H1 (cell line): ENCODE results near the gene PTPRC. TPM values are rescaled to one million over a fixed set of nuclear protein-coding genes. Genes with fewer than 3 reads are reported as not detected.

Experiments used
- CTCF ChIA-PET: fragments of 300-600 bp; sonication (Branson Sonifier 250); formaldehyde crosslinking; loops from one replicate; lab custom pipeline; 2021; ENCODE audit not compliant: partially characterized antibody; lab: Charles Lee
- POLR2A ChIA-PET: fragments of 300-600 bp; sonication (Branson Sonifier 250); formaldehyde crosslinking; loops from one replicate; lab custom pipeline; 2021; ENCODE audit warnings: inconsistent platforms; ENCODE audit not compliant: partially characterized antibody; lab: Charles Lee
- DNase-seq, 2 experiments: peaks; one replicate each; pipeline versions ENCODE4 v3.0.0 to v3.0.0-alpha.2; 2010 to 2022; ENCODE audit warnings: low spot score in 2 of 2, low read depth in 1 of 2, mixed read lengths in 1 of 2
- FAIRE-seq: peaks from 2 replicates; lab custom pipeline; 2011; peaks lifted over from hg19 to GRCh38; lab: Jason Lieb, UNC
- H2AFZ ChIP-seq: 2 replicates; pipeline ENCODE4 v1.8.1; 2012; ENCODE audit warnings: low read length, inconsistent platforms
- H2AK5ac ChIP-seq: 2 replicates; pipeline ENCODE4 v1.6.1; 2013; ENCODE audit warnings: low read depth, low read length
- H2BK120ac ChIP-seq: replicated peaks from 2 replicates; pipeline ENCODE3; 2013; ENCODE audit warnings: low read depth, low read length, inconsistent platforms
- H2BK12ac ChIP-seq: 2 replicates; pipeline ENCODE4 v1.6.1; 2013; ENCODE audit warnings: low read depth, low read length
- H2BK15ac ChIP-seq: 2 replicates; pipeline ENCODE4 v1.6.1; 2013; ENCODE audit warnings: low read length
- H2BK20ac ChIP-seq: 2 replicates; pipeline ENCODE4 v1.6.1; 2013; ENCODE audit warnings: low read length
- H2BK5ac ChIP-seq: 2 replicates; pipeline ENCODE4 v1.6.1; 2013; ENCODE audit warnings: low read depth, low read length
- H3K14ac ChIP-seq: 2 replicates; pipeline ENCODE4 v1.6.1; 2013; ENCODE audit warnings: inconsistent platforms; ENCODE audit not compliant: insufficient read length
- H3K18ac ChIP-seq: 2 replicates; pipeline ENCODE4 v1.6.1; 2013; ENCODE audit warnings: low read length; ENCODE audit errors: extremely low read depth
- H3K23ac ChIP-seq: 2 replicates; pipeline ENCODE4 v1.6.1; 2013; ENCODE audit warnings: inconsistent platforms; ENCODE audit not compliant: insufficient read length
- H3K23me2 ChIP-seq: 2 replicates; pipeline ENCODE4 v1.6.1; 2013; ENCODE audit warnings: low read depth, low read length
- H3K27ac ChIP-seq: 2 replicates; pipeline ENCODE4 v1.6.1; 2011; ENCODE audit warnings: low read depth, low read length, inconsistent platforms
- H3K27me3 ChIP-seq, 4 experiments: replicated peaks in 1 of 4; 1 replicate in 1 of 4; 2 replicates in 3 of 4; pipeline versions ENCODE4 v1.6.1 to v1.8.1; 2011 to 2013; ENCODE audit warnings: low read length in 3 of 4, mild to moderate bottlenecking in 3 of 4, inconsistent platforms in 2 of 4, mixed read lengths in 2 of 4, moderate library complexity in 1 of 4; ENCODE audit not compliant: control insufficient read depth in 3 of 4, insufficient read depth in 3 of 4; ENCODE audit errors: extremely low read depth in 1 of 4
- H3K36me3 ChIP-seq, 4 experiments: 2 replicates each; pipeline versions ENCODE4 v1.6.1 to v1.8.1; 2011 to 2013; ENCODE audit warnings: mild to moderate bottlenecking in 4 of 4, low read length in 3 of 4, moderate library complexity in 2 of 4, control low read depth in 1 of 4, inconsistent platforms in 1 of 4; ENCODE audit not compliant: insufficient read depth in 4 of 4, control insufficient read depth in 2 of 4
- H3K4ac ChIP-seq: replicated peaks from 2 replicates; pipeline ENCODE3; 2013; ENCODE audit warnings: low read length, low read depth, mixed read lengths, inconsistent platforms; ENCODE audit not compliant: insufficient read length
- H3K4me1 ChIP-seq, 4 experiments: replicated peaks in 1 of 4; 1 replicate in 1 of 4; 2 replicates in 3 of 4; pipeline versions ENCODE4 v1.6.1 to v1.8.1; 2011 to 2013; ENCODE audit warnings: low read length in 3 of 4, inconsistent platforms in 2 of 4, mixed read lengths in 1 of 4; ENCODE audit not compliant: insufficient read depth in 4 of 4, control insufficient read depth in 3 of 4
- H3K4me2 ChIP-seq, 2 experiments: 2 replicates each; pipeline versions ENCODE4 v1.6.1 to v1.8.1; 2011 to 2013; ENCODE audit warnings: low read depth in 2 of 2, low read length in 2 of 2, control low read depth in 1 of 2, inconsistent platforms in 1 of 2, mild to moderate bottlenecking in 1 of 2; ENCODE audit not compliant: insufficient read depth in 1 of 2
- H3K4me3 ChIP-seq, 4 experiments: fragments of 200-600, 300-600 bp in 1 of 4; sonication (generic), shearing (Covaris generic), sonication (Bioruptor Twin) in 1 of 4; 2 replicates each; pipeline versions ENCODE4 v1.5.1 to v1.8.1; 2011 to 2016; ENCODE audit warnings: low read length in 4 of 4, low read depth in 3 of 4, control low read depth in 2 of 4, inconsistent platforms in 2 of 4, mild to moderate bottlenecking in 2 of 4, mixed read lengths in 1 of 4, moderate library complexity in 1 of 4; ENCODE audit not compliant: insufficient read depth in 2 of 4; ENCODE audit errors: extremely low read depth in 1 of 4
- H3K56ac ChIP-seq: replicated peaks from 2 replicates; pipeline ENCODE3; 2013; ENCODE audit warnings: low read depth, mild to moderate bottlenecking, mixed read lengths, low read length, inconsistent platforms; ENCODE audit not compliant: insufficient read length
- H3K79me1 ChIP-seq: 2 replicates; pipeline ENCODE4 v1.6.1; 2013; ENCODE audit warnings: low read depth, low read length, control low read depth
- H3K79me2 ChIP-seq, 2 experiments: 2 replicates each; pipeline versions ENCODE4 v1.6.1 to v1.8.1; 2012 to 2013; ENCODE audit warnings: low read length in 2 of 2, mild to moderate bottlenecking in 2 of 2, inconsistent platforms in 1 of 2; ENCODE audit not compliant: insufficient read depth in 2 of 2, control insufficient read depth in 1 of 2
- H3K9ac ChIP-seq, 4 experiments: replicated peaks in 1 of 4; 1 replicate in 1 of 4; 2 replicates in 3 of 4; pipeline versions ENCODE4 v1.6.1 to v1.8.1; 2011 to 2013; ENCODE audit warnings: low read depth in 3 of 4, low read length in 3 of 4, control low read depth in 2 of 4, mild to moderate bottlenecking in 2 of 4, moderate library complexity in 2 of 4, inconsistent platforms in 1 of 4; ENCODE audit errors: extremely low read depth in 1 of 4
- H3K9me3 ChIP-seq, 2 experiments: 2 replicates each; pipeline versions ENCODE4 v1.6.1 to v1.8.1; 2012 to 2013; ENCODE audit warnings: mild to moderate bottlenecking in 2 of 2, moderate library complexity in 2 of 2, control low read depth in 1 of 2, inconsistent platforms in 1 of 2, low read depth in 1 of 2, low read length in 1 of 2, mixed read lengths in 1 of 2; ENCODE audit not compliant: insufficient read depth in 2 of 2
- H4K20me1 ChIP-seq, 2 experiments: replicated peaks in 1 of 2; 2 replicates each; pipeline versions ENCODE3 to v1.8.1; 2011 to 2013; ENCODE audit warnings: inconsistent platforms in 2 of 2, low read length in 2 of 2, mild to moderate bottlenecking in 1 of 2; ENCODE audit not compliant: insufficient read depth in 2 of 2, control insufficient read depth in 1 of 2
- H4K5ac ChIP-seq: 2 replicates; pipeline ENCODE4 v1.6.1; 2013; ENCODE audit warnings: low read length, low read depth, mixed read lengths, inconsistent platforms; ENCODE audit not compliant: insufficient read length
- H4K8ac ChIP-seq: 2 replicates; pipeline ENCODE4 v1.8.0; 2013; ENCODE audit warnings: mild to moderate bottlenecking, moderate library complexity, low read length, inconsistent platforms; ENCODE audit not compliant: insufficient read depth; ENCODE audit errors: extremely low read depth
- H4K91ac ChIP-seq: replicated peaks from 2 replicates; pipeline ENCODE3; 2013; ENCODE audit warnings: low read length, mixed read lengths, inconsistent platforms; ENCODE audit not compliant: insufficient read length
- BCL11A ChIP-seq, 2 experiments: IDR thresholded peaks; one replicate each; pipeline ENCODE4 v1.6.1; 2011; ENCODE audit warnings: low read depth in 2 of 2, low read length in 2 of 2, mild to moderate bottlenecking in 2 of 2
- BRCA1 ChIP-seq: IDR thresholded peaks from 2 replicates; pipeline ENCODE4 v1.6.1; 2012; ENCODE audit warnings: low read depth, low read length, improper control_type of control experiment
- POU5F1 ChIP-seq: IDR thresholded peaks from 2 replicates; pipeline ENCODE4 v1.6.1; 2011; ENCODE audit warnings: low read depth, mild to moderate bottlenecking, low read length, moderate library complexity
- RNF2 ChIP-seq: fragments of 200-900, 300-1000 bp; sonication (generic); IDR thresholded peaks from 2 replicates; pipeline ENCODE4 v1.7.1; 2016; ENCODE audit warnings: borderline replicate concordance, low read depth, mild to moderate bottlenecking, antibody characterized with exemption, low read length; ENCODE audit not compliant: poor library complexity, severe bottlenecking; ENCODE audit errors: missing control alignments
- YY1 ChIP-seq: IDR thresholded peaks from 2 replicates; pipeline ENCODE4 v1.6.1; 2011; ENCODE audit warnings: low read depth, mild to moderate bottlenecking, low read length
- WGBS, 2 experiments: shearing (Covaris generic) in 1 of 2; methylation state at CpG; one replicate each; pipeline versions ENCODE4 v1.1.6 to v1.1.7; 2013 to 2015; ENCODE audit warnings: low lambda C conversion rate in 2 of 2, mixed read lengths in 2 of 2, inconsistent platforms in 1 of 2, low coverage in 1 of 2, missing lambda C conversion rate in 1 of 2; ENCODE audit not compliant: insufficient replicate concordance in 2 of 2, insufficient coverage in 1 of 2, insufficient read length in 1 of 2; ENCODE audit errors: extremely low coverage in 1 of 2, missing lambda C conversion rate in 1 of 2; 5-methylcytosine and 5-hydroxymethylcytosine counted together
- polyA plus RNA-seq, 7 experiments: library from polyadenylated mRNA; depleted of rRNA in 3 of 7; stranded (reverse) in 5 of 7; unstranded in 2 of 7; fragments of >200 nt in 5 of 7; fragments of 200-250 nt in 2 of 7; gene quantifications; 1 replicate in 5 of 7; 2 replicates in 1 of 7; 4 replicates in 1 of 7; pipeline versions ENCODE4 v1.2.1 to v1.2.3, GENCODE V29; 2011 to 2013; ENCODE audit warnings: missing spikeins in 2 of 7, mixed read lengths in 2 of 7
- total RNA-seq: library from RNA; stranded (reverse); fragmentation: NEBNext Ultra II Directional; extraction: Animal tissue kit (Norgen Biotek cat#: 25700); gene quantifications from 2 replicates; pipeline ENCODE4 v1.2.1, GENCODE V29; 2021

The PTPRC gene
- total and polyA plus RNA-seq, 2 of the 8 experiments (the other 6 are each of a cell fraction or from before 2014, with no cell fraction given) = 0.05 TPM; not detected in 1

DNA sequence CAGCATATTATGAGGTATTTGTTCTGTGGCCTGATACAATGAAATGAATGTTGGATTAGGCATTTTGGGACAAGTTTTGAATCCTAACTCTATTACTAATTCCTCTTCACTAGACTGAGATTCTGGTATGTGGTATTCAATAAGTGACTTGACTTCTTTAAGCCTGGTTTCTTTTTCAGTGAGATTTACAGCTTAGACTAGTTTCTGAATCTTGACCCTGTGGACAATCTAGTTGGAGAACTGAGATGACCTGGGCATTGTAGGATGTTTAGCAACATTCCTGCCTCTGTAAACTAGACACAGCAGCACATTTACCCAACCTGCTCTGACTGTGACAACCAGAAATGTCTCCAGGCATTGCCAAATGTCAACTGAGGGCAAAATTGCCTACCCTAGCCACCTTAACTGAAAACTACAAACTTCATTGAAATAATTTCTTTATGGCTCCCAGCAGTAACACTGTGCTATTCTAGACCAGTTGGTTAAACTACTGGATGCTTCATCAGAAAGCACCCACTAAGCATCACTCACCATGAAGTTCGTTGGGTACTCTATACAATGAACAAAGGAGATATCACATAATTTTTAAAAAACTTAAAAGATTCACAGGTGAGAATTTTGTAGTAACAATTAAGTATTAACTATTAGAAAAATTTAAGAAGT lies 16.8 kb downstream of the PTPRC start:
- TF ChIP-seq BRCA1 = no peak
- TF ChIP-seq YY1 = no peak
- no peak for TF ChIP-seq POU5F1
- no peak for TF ChIP-seq RNF2
- no peak for TF ChIP-seq BCL11A (IDR thresholded peaks at IDR 0.05; ENCODE audit: low read depth in 2 of 2, low read length in 2 of 2)
- no peak overlapping the region for H3K14ac ChIP-seq
- H4K91ac ChIP-seq = no peak overlapping the region
- H3K4me3 ChIP-seq = no peak overlapping the region
- H3K23ac ChIP-seq = no peak overlapping the region
- no peak overlapping the region for H4K5ac ChIP-seq
- no peaks in the 10 kb centered on the region for H3K27me3 ChIP-seq
- DNase-seq (no peak), FAIRE-seq (no peak)
- no peak overlapping the region for H3K27ac ChIP-seq
- no peak overlapping the region for H2BK20ac ChIP-seq
- no peak overlapping the region for H2BK120ac ChIP-seq
- no peak overlapping the region for H2BK5ac ChIP-seq
- H2AK5ac ChIP-seq = no peak overlapping the region
- H4K8ac ChIP-seq = no peak overlapping the region
- no peak overlapping the region for H3K4ac ChIP-seq
- no peaks in the 10 kb centered on the region for H3K4me1 ChIP-seq
- no peak overlapping the region for H3K4me2 ChIP-seq
- H3K9me3 ChIP-seq = no peaks in the 10 kb centered on the region
- no peaks in the 10 kb centered on the region for H3K79me2 ChIP-seq
- no peaks in the 10 kb centered on the region for H3K79me1 ChIP-seq
- no peak overlapping the region for H2BK15ac ChIP-seq
- H2BK12ac ChIP-seq = no peak overlapping the region
- ChIA-PET CTCF (no interaction called here), POLR2A (no interaction called here)
- H2AFZ ChIP-seq = 0 out of 2 replicates have a peak overlapping the region, but pooled peaks have one; percentile 49
- H3K18ac ChIP-seq = no peak overlapping the region
- WGBS, 2 experiments = 86% methylated on average over 1 of the region's 1 CpG; no CpG with 5 or more reads in 1 of the 2 experiments
- no peak overlapping the region for H3K9ac ChIP-seq
- no peaks in the 10 kb centered on the region for H4K20me1 ChIP-seq
- no peaks in the 10 kb centered on the region for H3K36me3 ChIP-seq
- H3K23me2 ChIP-seq = no peaks in the 10 kb centered on the region
- H3K56ac ChIP-seq = no peak overlapping the region
